Erythroblast (primary cell): ENCODE data around the gene PGLYRP1.

ENCODE experiments used
- DNase-seq, 2 experiments: peaks; one replicate each; lab custom pipeline; 2025; lab: John Stamatoyannopoulos, UW
- GATA1 ChIP-seq: IDR thresholded peaks from 2 replicates; pipeline ENCODE4 v1.6.1; 2011; ENCODE audit warnings: low read depth, mild to moderate bottlenecking, control low read depth, low read length, moderate library complexity
- POLR2A ChIP-seq: IDR thresholded peaks from 2 replicates; pipeline ENCODE4 v1.6.1; 2011; ENCODE audit warnings: mild to moderate bottlenecking, low read length

Gene PGLYRP1

DNA sequence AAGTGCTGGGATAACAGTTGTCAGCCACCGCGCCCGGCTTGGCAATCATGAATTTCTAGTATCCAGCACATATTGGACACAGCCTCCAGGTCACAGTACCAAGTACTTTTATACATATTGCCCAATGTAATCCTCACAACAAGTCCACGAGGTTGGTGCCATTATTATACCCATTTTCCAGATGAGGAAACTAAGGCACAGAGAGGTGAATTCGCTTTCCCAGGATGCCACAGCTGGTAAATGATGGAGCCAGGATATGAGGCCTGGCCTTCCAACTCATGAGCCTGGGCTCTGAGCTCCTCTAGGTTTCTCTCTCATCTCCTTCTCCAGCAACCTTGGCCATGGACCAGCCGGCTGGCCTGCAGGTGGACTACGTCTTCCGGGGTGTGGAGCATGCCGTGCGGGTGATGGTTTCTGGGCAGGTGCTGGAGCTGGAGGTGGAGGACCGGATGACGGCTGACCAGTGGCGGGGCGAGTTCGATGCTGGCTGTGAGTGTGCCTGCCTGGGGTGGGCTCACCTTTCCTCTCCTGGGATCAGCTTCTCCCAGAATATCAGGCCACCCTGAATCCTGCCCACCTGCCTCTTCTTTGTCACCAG is 20.1 kb downstream of the PGLYRP1 start:
- TF ChIP-seq GATA1 (no peak), POLR2A (no peak)
- no peak for DNase-seq

GRCh38 chr19:46000491-46001246 is 22.2 kb downstream of the PGLYRP1 start:
- DNase-seq, result peak; percentile 38 to 67
- no peak for TF ChIP-seq GATA1
- no peak for TF ChIP-seq POLR2A

GRCh38 chr19:45999653-46000121 is 23.2 kb downstream of the PGLYRP1 start:
- TF ChIP-seq POLR2A (no peak), GATA1 (no peak)
- peak; percentile 16 to 71 for DNase-seq

- TF ChIP-seq GATA1 (no peak), POLR2A (no peak)
- no peak for DNase-seq
Measured at GRCh38 chr19:45998834-45999233, 24.0 kb downstream of the PGLYRP1 start.

GRCh38 chr19:45996933-45997332 is 25.9 kb downstream of the PGLYRP1 start:
- no peak for DNase-seq
- TF ChIP-seq POLR2A (no peak), GATA1 (no peak)

DNA sequence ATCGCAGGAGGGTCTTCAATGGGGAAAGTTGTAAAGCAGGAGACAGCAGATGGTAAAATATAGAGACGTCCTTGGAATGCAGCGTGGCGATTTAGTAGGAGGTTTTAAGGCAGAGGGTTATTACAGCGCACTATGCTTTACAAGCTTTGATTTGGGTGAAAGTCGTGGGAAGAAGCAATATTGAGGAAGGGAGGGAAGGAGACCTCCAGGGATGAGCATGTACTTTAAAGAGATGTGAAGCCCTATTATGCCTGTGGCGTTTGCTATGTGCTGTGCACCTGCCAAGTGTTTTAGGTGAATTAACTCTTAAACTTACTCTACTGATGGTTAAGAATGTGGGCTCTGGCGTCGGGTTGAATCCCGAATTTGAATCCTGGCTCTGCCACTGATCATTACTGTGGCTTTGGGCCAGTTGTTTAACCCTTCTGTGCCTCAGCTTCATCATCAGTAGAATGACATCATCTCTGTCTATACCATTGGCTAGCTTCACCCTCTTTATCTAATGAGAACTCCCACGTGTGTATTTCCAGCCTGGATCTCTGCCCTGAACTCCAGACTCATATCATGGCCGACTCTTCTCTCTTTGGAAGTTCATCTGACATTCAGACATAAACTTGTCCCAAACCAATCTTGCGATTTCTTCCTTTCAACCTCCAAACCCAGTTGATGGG is 27.0 kb downstream of the PGLYRP1 start:
- peak in 1 of 2 experiments; percentile 51 for DNase-seq
- TF ChIP-seq POLR2A (peak; percentile 49), GATA1 (no peak)

DNA sequence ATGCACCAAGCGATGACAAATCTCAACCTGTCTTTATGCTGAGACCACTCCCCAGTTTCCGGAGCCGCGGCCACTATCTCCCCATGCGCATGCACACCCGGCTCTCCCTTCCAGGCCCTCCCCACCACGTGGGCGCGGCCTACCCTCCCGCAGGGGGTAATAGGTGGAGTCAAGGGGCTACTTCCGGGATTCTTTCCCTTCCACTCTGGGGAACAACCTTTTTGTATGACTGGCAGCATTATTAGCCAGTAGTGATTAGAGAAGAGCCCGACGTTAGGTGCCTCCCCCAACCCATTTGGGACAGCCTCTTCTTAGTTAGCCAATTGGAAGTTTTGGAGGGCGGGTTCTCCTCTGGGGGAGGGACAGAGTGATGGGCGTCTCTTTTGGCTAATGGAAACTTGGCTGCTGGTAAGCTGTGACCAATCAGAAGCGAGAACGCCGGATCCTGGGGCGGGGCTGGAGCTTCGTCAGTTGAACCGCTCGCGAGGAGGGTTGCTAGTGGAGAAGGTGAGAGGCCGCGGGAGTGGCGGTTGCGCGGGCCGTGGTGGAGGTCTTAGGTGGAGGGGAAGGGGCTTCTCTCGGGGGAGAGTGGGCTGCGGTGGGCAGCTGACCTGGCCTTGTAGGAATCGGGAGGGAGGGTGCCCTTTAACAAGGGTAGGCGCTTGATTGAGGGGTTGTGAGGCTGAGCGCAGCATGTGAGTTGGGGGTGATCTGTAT is 27.7 kb downstream of the PGLYRP1 start, which contains the start of gene CCDC61:
Gene CCDC61 (plus strand): TSS at position 470 of the 717 bp plus-strand sequence. CDS start 7,552 bp downstream, outside the sequence.
- DNase-seq, result peak; percentile 99
- TF ChIP-seq GATA1 (no peak), POLR2A (peak; percentile 77)

GRCh38 chr19:45994456-45994997 is 28.3 kb downstream of the PGLYRP1 start:
- DNase-seq, result no peak
- TF ChIP-seq POLR2A, result no peak
- no peak for TF ChIP-seq GATA1

DNA sequence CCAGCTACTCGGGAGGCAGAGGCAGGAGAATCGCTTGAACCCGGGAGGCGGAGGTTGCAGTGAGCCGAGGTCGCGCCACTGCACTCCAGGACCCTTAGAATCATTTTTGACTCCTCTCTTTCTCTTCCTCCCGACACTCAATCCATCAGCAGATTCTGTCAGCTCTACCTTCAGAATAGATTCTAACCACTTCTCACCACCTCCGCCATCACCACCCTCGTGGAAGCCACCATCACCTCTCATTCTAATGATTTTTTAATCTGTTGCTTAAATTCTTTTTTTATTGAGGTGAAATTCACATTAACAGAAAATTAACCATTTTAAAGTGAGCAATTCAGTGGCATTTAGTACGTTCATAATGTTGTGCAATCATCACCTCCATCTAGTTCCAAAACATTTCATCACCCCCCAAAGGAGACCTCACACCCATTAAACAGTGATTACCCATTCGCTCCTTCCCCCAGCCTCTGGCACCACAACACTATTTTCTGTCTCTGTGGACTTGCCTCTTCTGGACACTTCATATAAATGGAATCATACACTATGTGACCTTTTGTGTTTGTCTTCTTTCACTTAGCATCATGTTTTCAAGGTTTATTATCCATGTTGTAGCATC is 32.6 kb downstream of the PGLYRP1 start:
- no peak for DNase-seq
- TF ChIP-seq POLR2A, result no peak
- TF ChIP-seq GATA1, result no peak

DNA sequence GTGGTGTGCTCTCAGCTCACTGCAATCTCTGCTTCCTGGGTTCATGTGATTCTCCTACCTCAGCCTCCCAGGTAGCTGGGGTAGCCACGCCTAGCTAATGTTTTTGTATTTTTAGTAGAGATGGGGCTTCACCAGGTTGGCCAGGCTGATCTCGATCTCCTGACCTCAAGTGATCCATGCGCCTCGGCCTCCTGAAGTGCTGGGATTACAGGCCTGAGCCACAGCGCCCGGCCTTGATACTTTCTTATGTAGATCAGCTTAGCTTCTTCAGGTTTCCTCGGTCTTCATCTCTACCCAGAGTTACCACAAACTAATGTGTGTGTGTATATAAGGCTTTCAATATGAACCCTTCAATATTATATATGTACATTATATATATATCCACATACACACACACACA is 37.5 kb downstream of the PGLYRP1 start:
- no peak for DNase-seq
- no peak for TF ChIP-seq POLR2A
- no peak for TF ChIP-seq GATA1

- TF ChIP-seq GATA1 (no peak), POLR2A (no peak)
- no peak for DNase-seq
Measured at GRCh38 chr19:45981350-45981749, 41.5 kb downstream of the PGLYRP1 start.

DNA sequence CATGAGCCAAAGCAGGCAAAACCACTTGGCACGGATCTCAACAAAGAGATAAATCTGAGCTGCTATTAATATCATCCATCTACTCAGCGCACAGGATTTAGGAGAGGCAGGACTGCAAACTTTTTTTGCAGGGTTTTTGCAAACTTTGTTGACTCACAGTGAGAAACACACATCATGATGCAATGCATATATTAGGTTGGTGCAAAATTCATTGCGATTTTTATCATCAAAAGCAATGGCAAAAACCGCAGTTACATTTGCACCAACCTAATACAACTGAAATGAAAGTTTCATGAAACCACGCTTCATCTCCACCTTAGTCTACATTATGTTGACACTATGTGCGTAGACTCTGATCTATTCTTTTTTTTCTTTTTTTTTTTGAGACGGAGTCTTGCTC is 44.7 kb downstream of the PGLYRP1 start:
- DNase-seq, result no peak

DNA sequence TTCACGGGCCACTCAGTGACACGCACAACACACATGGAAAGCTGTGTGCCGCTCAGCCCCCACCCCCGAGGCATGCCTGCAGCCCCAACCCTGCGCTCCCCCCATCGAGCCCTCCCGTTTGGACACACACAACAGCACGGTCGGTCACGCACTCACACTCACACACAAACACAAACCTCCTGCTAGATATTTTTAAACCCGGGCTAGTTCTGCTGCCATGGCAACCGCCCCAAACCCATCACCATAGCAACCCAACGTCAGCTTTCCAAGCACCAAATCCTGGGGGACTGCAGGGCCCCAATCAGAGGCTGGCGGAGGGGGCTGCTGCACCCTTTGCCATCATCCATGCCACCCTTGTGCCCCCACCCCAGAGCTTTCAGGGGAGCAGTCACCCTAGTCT is 46.7 kb downstream of the PGLYRP1 start:
- peak in 1 of 2 experiments; percentile 10 for DNase-seq
- no peak for TF ChIP-seq POLR2A
- no peak for TF ChIP-seq GATA1

More for the DNA sequence above, 44.7 kb downstream of the PGLYRP1 start:
- TF ChIP-seq POLR2A, result no peak
- no peak for TF ChIP-seq GATA1
